Hematopoietic multipotent progenitor cell treated with erythropoietin and hydrocortisone succinate and interleukin-3 and kit ligand, for 4 days (in vitro differentiated cells): ENCODE data around the gene FLNC.

Source experiments
- DNase-seq: peaks from one replicate; pipeline ENCODE4 v3.0.0-alpha.2; 2015

Gene FLNC, protein sequence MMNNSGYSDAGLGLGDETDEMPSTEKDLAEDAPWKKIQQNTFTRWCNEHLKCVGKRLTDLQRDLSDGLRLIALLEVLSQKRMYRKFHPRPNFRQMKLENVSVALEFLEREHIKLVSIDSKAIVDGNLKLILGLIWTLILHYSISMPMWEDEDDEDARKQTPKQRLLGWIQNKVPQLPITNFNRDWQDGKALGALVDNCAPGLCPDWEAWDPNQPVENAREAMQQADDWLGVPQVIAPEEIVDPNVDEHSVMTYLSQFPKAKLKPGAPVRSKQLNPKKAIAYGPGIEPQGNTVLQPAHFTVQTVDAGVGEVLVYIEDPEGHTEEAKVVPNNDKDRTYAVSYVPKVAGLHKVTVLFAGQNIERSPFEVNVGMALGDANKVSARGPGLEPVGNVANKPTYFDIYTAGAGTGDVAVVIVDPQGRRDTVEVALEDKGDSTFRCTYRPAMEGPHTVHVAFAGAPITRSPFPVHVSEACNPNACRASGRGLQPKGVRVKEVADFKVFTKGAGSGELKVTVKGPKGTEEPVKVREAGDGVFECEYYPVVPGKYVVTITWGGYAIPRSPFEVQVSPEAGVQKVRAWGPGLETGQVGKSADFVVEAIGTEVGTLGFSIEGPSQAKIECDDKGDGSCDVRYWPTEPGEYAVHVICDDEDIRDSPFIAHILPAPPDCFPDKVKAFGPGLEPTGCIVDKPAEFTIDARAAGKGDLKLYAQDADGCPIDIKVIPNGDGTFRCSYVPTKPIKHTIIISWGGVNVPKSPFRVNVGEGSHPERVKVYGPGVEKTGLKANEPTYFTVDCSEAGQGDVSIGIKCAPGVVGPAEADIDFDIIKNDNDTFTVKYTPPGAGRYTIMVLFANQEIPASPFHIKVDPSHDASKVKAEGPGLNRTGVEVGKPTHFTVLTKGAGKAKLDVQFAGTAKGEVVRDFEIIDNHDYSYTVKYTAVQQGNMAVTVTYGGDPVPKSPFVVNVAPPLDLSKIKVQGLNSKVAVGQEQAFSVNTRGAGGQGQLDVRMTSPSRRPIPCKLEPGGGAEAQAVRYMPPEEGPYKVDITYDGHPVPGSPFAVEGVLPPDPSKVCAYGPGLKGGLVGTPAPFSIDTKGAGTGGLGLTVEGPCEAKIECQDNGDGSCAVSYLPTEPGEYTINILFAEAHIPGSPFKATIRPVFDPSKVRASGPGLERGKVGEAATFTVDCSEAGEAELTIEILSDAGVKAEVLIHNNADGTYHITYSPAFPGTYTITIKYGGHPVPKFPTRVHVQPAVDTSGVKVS (N-terminal part only)

GRCh38 chr7:128830231-128831177 lies at the start of gene FLNC:
TSS of gene FLNC (plus strand) at chr7:128830406. CDS start at chr7:128830638, 232 bp downstream.
- peak; percentile 60 for DNase-seq

DNA sequence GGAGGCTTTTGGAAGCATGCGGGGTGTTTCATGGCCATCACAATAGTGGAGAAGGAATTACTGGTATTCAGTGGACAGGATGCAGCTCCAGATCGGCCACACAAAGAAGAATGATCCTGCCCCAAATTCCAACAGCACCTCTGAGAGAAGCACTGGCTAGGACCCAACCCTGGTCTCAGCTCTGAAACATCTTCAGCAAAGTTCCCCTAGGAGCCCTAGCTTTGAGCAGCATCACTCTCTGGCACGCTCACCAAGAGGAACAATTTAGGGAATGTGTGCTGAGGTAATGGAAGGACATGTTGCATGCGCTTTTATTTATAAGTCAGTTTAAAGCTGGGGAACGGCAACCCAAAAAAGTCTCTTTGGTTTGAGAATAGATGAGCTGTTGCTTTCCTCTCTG lies 49.1 kb upstream of the FLNC start:
- DNase-seq: no peak

DNA sequence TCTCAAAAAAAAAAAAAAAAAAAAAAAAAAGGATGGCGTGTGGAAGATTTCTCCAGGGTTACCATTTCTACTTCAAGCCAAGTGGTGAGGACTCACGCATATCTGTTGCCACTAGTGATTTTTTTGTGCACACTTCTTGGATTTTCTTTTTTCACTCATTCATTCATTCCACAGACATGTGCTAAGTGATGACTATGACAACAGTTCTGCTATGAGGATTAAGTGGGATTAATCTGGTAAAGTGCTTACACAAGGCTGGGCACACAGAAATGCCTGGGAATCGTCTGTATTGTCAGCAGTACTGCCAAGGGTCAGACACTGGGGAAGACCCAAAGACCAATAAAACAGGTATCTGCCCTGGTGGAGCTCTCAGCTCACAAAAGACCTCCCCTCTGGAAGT lies 48.4 kb upstream of the FLNC start:
- DNase-seq: no peak

DNA sequence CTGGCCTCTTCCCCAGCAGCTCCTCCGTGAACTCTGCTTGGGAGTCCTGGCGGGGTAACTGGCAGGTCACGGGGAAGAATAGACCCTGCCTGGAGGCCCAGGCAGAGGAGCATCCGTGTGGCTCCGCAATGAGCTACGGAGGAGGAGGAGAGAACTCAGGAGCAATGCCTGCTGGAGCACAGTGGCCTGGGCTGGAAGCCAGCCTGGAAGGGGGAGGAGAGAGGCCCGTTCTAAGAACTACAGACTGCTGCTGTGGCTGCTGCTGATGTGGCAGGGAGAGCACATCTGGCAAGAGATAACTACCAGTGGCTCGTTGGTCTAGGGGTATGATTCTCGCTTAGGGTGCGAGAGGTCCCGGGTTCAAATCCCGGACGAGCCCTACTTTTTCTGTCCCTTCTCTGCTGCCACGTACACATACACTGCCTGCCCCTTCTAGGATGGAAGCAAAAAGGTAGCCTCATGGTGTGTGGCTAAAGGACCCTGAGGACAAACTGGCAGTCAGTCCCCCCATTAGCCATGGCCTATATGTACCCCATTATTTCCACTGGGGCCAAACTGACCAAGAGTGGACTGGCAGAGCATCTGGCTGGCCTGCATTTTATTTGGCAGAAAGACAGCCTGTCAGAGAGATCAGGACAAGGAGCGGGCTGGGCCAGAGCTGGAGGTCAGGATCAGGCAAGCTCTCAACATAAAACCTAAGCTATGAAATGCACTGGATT lies 46.9 kb upstream of the FLNC start:
- peak; percentile 76 for DNase-seq

DNA sequence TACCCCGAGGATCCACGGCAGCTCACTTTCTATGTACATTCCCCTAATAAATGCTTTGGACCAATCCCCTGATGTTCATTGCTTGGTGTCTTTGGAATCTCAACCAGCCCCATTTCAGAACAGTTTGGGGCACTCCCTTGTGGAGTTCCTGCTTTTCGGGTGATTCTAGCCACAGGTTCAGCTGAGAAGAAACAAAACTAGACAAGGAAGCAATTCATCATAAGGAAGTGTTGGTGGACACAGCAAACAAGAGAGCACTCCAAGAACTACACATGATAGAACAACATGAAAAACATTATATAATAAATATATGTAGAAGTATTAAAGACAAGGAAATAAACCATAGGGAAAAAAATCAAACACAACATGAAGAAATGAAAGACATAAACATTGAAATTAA lies 44.5 kb upstream of the FLNC start:
- no peak for DNase-seq

DNA sequence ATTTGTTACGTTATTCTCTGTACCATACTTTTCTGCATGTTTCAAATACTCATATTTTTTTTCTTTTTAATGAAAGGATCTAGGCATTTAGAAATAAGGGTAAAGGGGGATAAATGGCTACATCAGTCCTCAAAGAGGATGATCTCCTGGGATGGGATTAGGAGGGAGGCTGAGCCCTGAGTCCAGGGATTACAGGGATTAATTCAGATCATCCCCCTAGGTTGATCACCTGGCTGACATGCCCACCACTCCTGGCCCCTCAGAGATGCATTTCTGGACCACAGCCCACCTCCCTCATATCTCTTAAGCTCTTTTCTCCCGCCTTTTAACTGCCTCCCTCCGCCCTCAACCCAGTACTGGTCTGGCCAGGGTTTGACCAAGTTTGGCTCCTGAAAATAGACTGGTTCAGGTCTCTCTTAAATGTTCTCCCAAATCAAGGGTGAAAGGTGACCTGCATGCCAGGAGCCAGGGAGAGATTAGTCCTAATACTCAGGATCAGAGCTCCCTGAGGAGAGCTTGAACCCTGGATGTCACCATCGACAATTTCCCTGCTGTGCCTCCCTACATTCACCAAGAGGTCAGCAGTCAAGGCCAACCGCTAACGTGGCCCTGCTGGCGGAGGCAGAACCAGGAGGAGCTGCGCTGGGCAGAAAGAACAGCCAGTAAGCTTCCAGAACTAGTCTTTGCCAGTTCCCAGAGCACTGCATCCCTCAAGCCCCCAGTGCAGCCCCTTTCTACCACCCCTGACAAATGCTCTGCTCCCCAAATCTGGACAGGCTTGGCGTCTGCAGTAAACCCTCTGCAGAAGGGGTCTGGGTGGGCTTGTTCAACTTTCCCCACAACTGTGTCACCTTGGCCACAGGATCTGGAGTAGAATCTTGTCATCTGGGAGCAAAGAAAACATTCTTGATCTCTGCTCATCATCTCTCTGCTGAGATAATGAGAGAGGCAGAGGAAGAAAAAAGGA lies 41.5 kb upstream of the FLNC start:
- no peak for DNase-seq

GRCh38 chr7:128790315-128791041 lies 39.7 kb upstream of the FLNC start:
- no peak for DNase-seq

DNA sequence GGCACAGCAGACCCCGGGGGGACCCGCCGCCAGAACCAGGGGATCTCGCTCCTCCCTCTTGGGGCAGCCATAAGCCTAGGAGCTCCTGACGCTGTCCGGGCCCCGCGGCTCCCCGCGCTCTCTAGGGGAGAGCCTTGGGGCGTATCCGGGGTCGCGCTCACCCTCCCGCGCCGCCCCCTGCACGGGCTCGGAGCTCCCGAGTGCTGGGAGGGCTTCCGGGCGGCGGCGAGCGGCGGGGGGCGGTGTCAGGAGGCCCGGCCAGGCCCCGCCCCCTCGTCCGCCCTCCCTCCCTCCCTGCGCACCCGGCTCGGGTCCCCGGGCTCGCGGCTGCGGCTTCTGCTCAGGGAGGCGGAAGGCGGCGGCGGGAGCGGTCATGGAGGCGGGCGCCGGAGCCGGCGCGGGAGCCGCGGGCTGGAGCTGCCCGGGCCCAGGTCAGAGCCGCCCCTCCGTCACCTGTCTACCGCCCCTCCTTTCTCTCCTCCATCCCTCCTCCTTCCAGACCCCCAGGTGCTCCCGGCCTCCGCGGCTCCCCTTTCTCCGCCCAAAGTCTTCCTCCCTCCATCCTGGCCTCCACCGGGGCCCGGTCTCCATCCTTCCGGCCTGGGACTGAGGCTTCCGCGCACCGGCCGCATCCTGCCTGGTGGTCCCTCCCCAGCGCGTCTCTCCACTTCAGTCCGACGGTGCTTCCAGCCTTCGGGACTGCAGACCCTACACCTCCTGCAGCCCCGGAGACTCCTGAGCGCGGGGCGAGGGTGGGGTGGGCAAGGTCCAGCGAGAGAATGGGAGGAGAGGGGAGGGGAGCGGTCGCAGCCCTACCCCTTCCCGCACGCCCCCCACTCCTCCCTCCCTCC lies 38.9 kb upstream of the FLNC start, which contains the start of gene CCDC136:
Gene CCDC136, plus strand, starts transcription at position 848 of the 851 bp plus-strand sequence. CDS start 444 bp downstream, outside the sequence.
- DNase-seq: peak; percentile 83

- DNase-seq: no peak
Measured at GRCh38 chr7:128791972-128792327, 38.3 kb upstream of the FLNC start.

DNA sequence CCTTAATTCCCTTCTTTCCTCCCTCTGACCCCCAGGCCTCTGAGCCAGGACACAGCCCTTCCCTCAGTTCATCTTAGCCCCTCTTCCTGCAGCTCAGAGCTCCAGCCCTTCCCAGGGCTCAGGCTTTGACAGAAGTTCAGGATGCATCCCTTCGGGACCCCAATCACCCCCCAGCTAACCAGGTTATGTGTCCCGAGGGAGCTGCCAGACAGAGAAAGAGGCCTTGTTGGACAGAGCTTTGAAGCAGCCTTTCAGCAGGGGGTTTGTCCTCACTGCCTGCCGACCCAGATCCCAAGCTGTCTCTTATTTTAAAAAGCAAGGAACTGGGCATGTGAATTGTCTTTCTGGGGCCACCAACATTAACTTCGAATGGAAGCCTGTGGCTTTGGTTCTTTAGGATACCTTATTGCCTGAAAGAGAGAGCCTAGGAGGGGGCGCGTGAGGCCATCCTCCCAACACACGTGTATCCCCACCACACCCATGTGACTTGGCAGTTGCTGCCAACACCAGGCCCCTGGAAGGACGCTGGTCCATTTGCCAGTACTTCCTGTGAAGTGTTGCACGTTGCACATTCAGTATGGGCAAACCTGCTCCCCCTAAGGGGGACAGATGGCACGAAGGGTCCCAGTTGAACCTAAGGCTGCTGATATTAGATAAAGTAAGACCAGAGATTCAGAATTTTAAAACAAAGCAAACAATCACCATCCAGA lies 37.6 kb upstream of the FLNC start:
- peak; percentile 83 for DNase-seq

- peak; percentile 66 for DNase-seq
Measured at GRCh38 chr7:128793181-128793547, 37.0 kb upstream of the FLNC start.

- DNase-seq: peak; percentile 37
Measured at GRCh38 chr7:128794020-128794419, 36.2 kb upstream of the FLNC start.

DNA sequence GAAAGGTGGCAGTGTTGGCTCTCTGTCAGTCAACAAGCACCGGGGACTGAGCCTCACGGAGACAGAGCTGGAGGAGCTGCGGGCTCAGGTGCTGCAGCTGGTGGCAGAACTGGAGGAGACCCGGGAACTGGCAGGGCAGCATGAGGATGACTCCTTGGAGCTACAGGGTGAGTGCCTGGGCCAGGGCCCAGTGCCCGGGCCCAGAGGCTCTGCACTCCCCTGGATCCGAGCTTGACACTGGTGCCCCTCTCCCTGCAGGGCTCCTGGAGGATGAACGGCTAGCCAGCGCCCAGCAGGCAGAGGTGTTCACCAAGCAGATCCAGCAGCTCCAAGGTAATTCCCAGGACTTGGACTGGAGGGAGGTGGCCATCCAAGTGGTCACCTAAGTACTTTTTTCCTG lies 35.8 kb upstream of the FLNC start:
- no peak for DNase-seq

GRCh38 chr7:128795129-128795528 lies 35.1 kb upstream of the FLNC start:
- no peak for DNase-seq

DNA sequence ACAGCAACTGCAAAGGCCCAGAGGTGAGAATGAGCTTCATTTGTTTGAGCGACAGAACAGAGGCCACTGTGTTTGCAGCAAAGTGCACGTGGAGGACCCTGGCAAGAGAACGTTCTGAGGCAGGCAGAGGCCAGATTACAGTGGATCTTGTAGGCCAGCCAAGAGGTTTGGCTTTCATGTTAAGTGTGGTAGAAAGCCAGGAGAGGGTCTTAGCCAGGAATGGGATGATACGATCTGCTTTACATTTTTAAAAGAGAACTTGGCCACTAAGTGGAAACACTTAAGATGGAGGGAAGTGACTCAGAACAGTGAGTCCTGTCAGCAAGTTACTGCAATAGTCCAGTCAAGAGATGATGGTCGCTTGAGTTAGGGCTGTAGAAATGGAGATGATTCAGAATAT lies 33.9 kb upstream of the FLNC start:
- DNase-seq: no peak

DNA sequence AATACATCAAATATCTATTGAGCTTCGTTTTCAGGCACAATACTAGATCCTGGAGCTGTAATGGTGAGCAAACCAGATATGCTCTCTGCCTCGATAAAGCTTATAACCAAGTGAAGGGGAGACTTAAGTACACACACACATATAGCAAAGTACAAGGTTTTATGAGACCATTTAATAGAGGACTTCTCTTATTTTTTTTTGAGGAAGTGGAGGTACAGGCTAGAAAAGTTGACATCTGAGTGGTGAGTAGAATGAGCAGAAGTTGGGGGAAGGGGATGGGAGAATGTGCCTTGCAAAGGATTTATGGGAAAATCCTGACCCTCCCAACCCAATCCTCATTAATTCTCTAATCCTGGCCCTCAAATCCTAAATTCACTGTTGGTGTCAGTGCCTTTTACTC lies 30.8 kb upstream of the FLNC start:
- peak; percentile 27 for DNase-seq

DNA sequence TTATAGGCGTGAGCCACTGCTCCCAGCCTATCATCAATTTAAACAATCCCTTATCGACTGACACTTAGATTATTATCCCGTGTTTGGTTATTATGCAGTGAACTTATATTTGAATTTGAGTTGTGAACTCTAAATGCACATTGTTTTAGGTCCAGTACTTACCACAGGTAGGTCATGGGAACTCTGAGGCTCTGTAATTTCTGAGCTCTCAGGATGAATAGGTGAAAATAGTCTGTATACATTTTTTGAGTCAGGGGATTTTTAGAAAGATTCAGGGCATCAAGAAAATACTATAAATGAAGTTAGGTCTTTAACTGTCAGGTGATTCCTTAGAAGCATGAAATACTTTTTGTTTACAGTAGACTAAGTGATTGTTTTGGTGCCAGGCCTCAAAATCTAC lies 29.6 kb upstream of the FLNC start:
- no peak for DNase-seq

- DNase-seq: no peak
Measured at GRCh38 chr7:128801003-128801402, 29.2 kb upstream of the FLNC start.
